Ovary (tissue), 3 donors: ENCODE results near the gene CHKB.

Experiments used
- EP300 ChIP-seq: sonication (generic); formaldehyde crosslinking; IDR thresholded peaks from one replicate; pipeline ENCODE4 v1.6.1; 2017; ENCODE audit warnings: antibody characterized with exemption
- POLR2A ChIP-seq: fragments of 450-650 bp; IDR thresholded peaks from one replicate; pipeline ENCODE4 v1.6.1; 2017; ENCODE audit warnings: antibody characterized with exemption, mild to moderate bottlenecking, moderate library complexity
- TF ChIP-seq, protein P1 (sequence below), 3 donors: fragments of 450-650 bp in 2 of 3; fragments of 200-600 bp in 1 of 3; IDR thresholded peaks; one replicate each; pipeline versions ENCODE4 v1.5.1 to v1.8.0; 2016 to 2022; ENCODE audit warnings: antibody characterized with exemption in 3 of 3, mild to moderate bottlenecking in 1 of 3
- donor health status: DM: no; HTN: no; CAD: no.

DNA sequence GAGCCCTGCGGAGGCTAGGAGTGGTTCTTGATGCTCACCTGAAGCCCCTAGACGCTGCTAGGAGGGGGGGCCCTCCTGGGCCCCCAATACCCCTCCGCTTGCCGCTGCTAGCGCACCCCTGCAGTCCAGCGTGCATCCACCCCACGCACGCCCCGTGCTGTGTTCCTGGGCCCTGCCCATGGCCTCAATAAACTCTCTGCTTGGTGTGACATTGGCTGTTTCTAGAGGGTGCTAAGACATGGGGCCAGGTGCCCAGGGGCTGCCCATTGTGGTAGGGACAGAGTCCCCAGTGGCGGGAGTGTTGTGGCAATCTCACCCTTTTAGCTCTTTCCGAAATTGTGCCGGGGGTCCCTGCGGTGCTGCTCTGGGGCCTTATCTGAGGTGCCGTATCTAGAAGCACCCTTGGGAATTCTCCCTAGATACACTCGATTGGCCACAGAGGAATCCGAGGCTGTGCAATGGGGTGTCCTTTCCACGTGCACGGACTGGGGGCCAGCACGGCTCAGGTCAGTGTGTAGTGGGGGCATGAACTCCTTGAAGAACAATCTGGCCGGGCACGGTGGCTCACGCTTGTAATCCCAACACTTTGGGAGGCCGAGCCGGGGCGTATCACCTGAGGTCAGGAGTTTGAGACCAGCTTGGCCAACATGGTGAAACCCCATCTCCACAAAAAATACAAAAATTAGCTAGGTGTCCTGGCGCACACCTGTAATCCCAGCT, 28.9 kb upstream of the CHKB start:
- TF ChIP-seq, protein P1, sequence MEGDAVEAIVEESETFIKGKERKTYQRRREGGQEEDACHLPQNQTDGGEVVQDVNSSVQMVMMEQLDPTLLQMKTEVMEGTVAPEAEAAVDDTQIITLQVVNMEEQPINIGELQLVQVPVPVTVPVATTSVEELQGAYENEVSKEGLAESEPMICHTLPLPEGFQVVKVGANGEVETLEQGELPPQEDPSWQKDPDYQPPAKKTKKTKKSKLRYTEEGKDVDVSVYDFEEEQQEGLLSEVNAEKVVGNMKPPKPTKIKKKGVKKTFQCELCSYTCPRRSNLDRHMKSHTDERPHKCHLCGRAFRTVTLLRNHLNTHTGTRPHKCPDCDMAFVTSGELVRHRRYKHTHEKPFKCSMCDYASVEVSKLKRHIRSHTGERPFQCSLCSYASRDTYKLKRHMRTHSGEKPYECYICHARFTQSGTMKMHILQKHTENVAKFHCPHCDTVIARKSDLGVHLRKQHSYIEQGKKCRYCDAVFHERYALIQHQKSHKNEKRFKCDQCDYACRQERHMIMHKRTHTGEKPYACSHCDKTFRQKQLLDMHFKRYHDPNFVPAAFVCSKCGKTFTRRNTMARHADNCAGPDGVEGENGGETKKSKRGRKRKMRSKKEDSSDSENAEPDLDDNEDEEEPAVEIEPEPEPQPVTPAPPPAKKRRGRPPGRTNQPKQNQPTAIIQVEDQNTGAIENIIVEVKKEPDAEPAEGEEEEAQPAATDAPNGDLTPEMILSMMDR (IDR thresholded peaks at IDR 0.05) = no peak
- TF ChIP-seq EP300 (no peak), POLR2A (no peak)
